Gastrocnemius medialis (tissue), 4 donors: ENCODE data around the gene PLA2G15.
"Not testable (repeated sequence)": the region's sequence is repeated elsewhere in the genome, so short reads cannot be mapped to it uniquely, and the experiment has no call there.

Experiments used
- CTCF ChIP-seq, 5 experiments: fragments of 450-650 bp in 3 of 5; fragments of 200-600 bp in 2 of 5; sonication (generic) in 2 of 5; IDR thresholded peaks in 4 of 5; conservative IDR thresholded peaks in 1 of 5; 1 replicate in 4 of 5; 2 replicates in 1 of 5; pipeline ENCODE4 v1.5.1; 2016 to 2019; ENCODE audit warnings: antibody characterized with exemption in 5 of 5, mild to moderate bottlenecking in 3 of 5, moderate library complexity in 3 of 5
- POLR2A ChIP-seq, 2 donors: fragments of 450-650 bp; IDR thresholded peaks; one replicate each; pipeline ENCODE4 v1.6.1; 2017; ENCODE audit warnings: antibody characterized with exemption in 2 of 2, mild to moderate bottlenecking in 2 of 2, moderate library complexity in 2 of 2

- TF ChIP-seq CTCF (IDR thresholded peaks at IDR 0.05 in 4 of 5, conservative IDR thresholded peaks at IDR 0.05 in 1 of 5); POLR2A (IDR thresholded peaks at IDR 0.05): not testable (repeated sequence)
Observed at GRCh38 chr16:68288796-68289195, 43.6 kb downstream of the PLA2G15 start.
